NCI-H510A treated with DMSO at 0.1 percent for 48 hours (cell line): ENCODE measurements around the gene ANKMY1.

Experiments used
- DNase-seq: peaks from one replicate; lab custom pipeline; 2025; lab: John Stamatoyannopoulos, UW

Gene ANKMY1

GRCh38 chr2:240595381-240596079, 37.7 kb upstream of the ANKMY1 start:
- no peak for DNase-seq

- DNase-seq: no peak
These were observed 37.0 kb upstream of the ANKMY1 start for GRCh38 chr2:240594511-240595380.

GRCh38 chr2:240593703-240594451, 36.1 kb upstream of the ANKMY1 start:
- DNase-seq: no peak

GRCh38 chr2:240593026-240593702, 35.4 kb upstream of the ANKMY1 start:
- no peak for DNase-seq

- DNase-seq: no peak
These were observed 34.0 kb upstream of the ANKMY1 start for GRCh38 chr2:240591784-240592183.

- DNase-seq: no peak
These were observed 33.4 kb upstream of the ANKMY1 start for GRCh38 chr2:240591226-240591625.

GRCh38 chr2:240590681-240591111, 32.9 kb upstream of the ANKMY1 start:
- no peak for DNase-seq

GRCh38 chr2:240589850-240590525, 32.2 kb upstream of the ANKMY1 start:
- no peak for DNase-seq

GRCh38 chr2:240589375-240589774, 31.6 kb upstream of the ANKMY1 start:
- no peak for DNase-seq

- no peak for DNase-seq
These were observed 30.9 kb upstream of the ANKMY1 start for GRCh38 chr2:240588669-240589068.

GRCh38 chr2:240588006-240588655, 30.3 kb upstream of the ANKMY1 start:
- DNase-seq: no peak

GRCh38 chr2:240586919-240587800, 29.4 kb upstream of the ANKMY1 start:
- DNase-seq: peak; percentile 80

- DNase-seq: peak; percentile 88
These were observed 28.6 kb upstream of the ANKMY1 start, which contains the start of gene CAPN10 for GRCh38 chr2:240586198-240586918. TSS of gene CAPN10 (plus strand) at chr2:240586734. CDS start at chr2:240586912, 178 bp downstream.

GRCh38 chr2:240585681-240586197, 28.0 kb upstream of the ANKMY1 start:
- no peak for DNase-seq

- DNase-seq: no peak
These were observed 27.3 kb upstream of the ANKMY1 start for GRCh38 chr2:240585101-240585500.

GRCh38 chr2:240584486-240585031, 26.8 kb upstream of the ANKMY1 start:
- DNase-seq: no peak

GRCh38 chr2:240583774-240584173, 26.0 kb upstream of the ANKMY1 start:
- DNase-seq: no peak

GRCh38 chr2:240582781-240583180, 25.0 kb upstream of the ANKMY1 start:
- no peak for DNase-seq
